GM18517 (cell line): ENCODE results near the gene PRAMEF18.
"Not testable (repeated sequence)": the region's sequence is repeated elsewhere in the genome, so short reads cannot be mapped to it uniquely, and the experiment has no call there.

ENCODE experiments used
- ATAC-seq: cut with Tn5 transposase; IDR thresholded peaks from one replicate; pipeline ENCODE4 v1.9.1; 2021; ENCODE audit warnings: mild to moderate bottlenecking, moderate library complexity; ENCODE audit not compliant: unreplicated experiment

Gene PRAMEF18, protein sequence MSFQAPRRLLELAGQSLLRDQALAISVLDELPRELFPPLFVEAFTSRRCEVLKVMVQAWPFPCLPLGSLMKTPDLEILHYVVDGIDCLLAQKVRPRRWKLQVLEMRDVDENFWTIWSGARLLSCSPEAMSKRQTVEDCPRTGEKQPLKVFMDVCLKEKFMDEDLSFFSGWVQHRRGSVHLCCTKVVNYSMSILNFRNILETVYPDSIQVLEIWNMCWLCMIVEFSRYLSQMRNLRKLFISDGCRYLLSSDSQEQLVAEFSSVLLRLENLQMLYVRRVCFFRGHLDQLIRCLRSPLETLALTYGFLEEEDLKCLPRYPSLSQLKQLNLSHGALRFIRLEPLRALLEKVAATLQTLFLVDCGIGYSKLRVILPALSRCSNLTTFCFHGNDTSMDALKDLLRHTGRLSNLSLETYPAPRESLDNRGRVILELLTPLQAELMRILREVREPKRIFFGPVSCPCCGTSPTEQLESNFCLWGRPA

DNA sequence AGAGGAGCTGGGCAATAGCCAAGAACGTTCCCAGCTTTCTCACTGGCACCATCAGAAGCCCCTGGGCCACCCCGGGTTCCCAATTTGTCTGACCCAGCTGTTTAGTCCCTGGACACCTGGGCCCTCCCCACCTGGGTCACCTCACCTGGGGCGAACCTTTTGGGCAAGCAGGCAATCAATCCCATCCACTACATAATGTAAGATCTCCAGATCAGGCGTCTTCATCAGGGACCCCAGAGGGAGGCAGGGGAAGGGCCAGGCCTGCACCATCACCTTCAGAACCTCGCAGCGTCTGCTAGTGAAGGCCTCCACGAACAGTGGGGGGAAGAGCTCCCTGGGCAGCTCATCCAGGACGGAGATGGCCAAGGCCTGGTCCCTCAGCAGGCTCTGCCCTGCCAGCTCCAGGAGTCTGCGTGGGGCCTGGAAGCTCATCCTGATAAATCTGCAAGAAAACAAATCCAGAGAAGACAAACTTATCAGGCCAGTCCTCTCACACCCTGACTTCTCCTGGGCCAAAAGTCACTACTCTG, at the start of gene PRAMEF18:
PRAMEF18 (minus strand) TSS at position 480 of the 530 bp plus-strand sequence; CDS start at position 432, 48 bp downstream.
- ATAC-seq: not testable (repeated sequence)

DNA sequence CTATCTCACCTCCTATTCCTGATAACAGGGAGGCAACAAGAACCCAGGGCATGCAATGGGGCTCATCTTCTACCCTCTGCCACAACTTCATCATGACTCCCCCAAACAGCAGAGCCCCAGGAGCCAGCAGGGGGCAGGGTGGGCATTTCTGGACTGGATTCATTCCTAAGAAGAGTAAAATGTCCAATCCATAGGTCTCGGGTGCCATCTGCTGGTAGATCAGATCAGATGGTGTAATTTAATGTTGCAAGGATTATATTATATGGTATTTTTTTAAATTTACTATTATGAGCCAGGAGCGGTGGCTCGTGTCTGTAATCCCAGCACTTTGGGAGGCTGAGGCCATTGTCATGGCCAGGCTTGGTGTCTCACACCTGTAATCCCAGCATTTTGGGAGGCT, 39.2 kb upstream of the PRAMEF18 start:
- ATAC-seq: not testable (repeated sequence)

DNA sequence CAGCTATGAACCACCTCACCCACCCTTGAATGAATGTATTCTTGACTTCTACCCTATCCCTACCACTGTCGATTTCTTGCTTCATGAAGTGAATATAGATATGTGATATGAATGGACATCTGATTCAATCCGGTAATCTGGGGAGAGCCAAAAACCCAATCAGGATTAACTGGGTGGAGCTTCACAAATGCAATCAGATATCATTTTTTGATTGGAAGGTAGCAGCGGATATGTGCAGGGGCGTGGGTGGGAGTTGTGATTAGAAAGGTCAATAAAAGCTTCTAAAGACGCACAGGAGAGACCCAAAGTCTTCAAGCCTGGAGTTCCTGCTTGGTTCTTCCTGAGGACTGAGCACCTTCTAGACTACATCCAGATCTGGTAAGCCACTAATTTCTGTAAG, 27.9 kb upstream of the PRAMEF18 start, which contains the start of gene PRAMEF5:
PRAMEF5 (plus strand) TSS at position 301 of the 400 bp plus-strand sequence. CDS start 5,071 bp downstream, outside the sequence.
- not testable (repeated sequence) for ATAC-seq

DNA sequence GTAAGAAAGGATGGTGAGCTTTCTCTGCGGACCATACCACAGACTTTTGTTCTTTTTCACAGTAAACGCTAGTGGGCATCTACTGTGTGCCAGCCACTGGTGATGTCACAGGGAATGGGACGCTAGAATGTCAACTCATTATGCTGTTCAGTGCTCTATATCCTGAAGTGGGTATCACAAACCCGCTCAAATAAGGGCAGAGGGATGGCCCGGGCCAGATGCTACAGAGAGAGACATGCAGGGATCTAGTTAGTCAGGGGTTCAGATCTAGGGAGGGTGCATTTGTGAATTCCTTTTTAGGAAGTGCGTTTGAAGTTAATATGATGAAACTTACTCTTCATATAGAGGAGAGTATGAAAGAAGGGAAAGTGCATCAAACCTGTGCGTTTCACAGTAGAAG, 21.2 kb upstream of the PRAMEF18 start:
- not testable (repeated sequence) for ATAC-seq

DNA sequence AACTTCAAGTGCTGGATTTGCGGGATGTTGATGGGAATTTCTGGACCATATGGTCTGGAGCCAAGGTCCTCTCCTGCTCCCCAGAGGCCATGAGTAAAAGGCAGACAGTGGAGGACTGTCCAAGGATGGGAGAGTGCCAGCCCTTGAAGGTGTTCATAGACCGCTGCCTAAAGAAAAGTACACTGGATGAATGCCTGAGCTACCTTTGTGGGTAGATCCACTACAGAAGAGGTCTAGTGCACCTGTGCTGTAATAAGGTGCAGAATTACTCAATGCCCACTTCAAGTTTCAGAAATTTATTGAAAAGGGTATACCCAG, 20.6 kb upstream of the PRAMEF18 start:
- not testable (repeated sequence) for ATAC-seq

DNA sequence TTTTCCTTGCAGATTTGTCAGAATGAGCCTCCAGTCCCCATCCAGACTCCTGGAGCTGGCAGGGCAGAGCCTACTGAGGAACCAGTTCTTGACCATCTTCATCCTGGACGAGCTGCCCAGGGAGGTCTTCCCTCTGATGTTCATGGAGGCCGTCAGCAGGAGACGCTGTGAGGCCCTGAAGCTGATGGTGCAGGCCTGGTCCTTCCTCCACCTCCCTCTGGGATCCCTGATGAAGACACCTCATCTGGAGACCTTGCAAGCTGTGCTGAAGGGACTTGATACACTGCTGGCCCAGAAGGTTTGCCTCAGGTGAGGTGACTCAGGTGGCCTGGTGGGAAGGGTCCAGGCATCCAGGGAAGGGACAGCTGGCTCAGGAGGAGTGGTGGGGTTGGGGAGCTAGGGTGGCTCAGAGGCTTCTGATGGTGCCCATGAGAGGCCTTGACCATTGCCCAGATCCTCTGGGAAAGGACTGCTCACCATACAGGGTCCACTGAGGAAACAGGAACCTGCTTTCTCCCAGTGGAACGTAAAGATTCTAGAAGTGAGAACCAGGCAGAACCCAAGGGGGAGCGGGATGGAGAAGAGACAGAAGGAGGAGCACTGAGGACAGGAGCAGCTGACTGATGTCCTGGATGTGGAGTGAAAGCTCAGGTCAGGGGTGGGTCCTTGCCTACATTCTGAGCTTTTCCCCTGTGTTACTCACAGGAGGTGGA, 20.0 kb upstream of the PRAMEF18 start:
- ATAC-seq: not testable (repeated sequence)

DNA sequence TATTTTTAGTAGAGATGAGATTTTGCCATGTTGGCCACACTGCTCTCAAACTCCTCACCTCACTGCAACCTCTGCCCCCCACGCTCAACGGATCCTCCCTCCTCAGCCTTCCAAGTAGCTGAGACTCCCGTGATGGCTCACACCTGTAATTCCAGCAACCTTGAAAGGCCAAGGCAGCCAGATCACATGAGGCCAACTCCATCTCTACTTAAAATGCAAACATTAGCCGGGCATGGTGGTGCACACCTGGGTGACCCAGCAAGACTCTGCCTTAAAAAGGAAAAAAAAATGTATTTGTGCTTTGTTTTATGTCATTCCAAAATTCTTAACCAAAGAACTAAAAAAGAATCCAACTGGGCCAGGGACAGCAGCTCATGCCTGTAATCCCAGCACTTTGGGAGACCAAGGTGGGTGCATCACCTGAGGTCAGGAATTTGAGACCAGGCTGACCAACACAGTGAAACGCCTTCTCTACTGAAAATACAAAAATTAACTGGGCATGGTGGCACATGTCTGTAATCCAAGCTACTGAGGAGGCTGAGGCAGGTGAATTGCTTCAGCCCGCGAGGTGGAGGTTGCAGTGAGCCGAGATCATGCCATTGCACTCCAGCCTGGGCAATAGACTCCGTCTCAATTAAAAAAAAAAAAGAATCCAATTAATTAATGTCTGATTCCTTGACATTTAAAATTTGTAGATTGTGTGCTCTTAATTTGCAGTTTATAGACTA, 17.7 kb upstream of the PRAMEF18 start:
- not testable (repeated sequence) for ATAC-seq

DNA sequence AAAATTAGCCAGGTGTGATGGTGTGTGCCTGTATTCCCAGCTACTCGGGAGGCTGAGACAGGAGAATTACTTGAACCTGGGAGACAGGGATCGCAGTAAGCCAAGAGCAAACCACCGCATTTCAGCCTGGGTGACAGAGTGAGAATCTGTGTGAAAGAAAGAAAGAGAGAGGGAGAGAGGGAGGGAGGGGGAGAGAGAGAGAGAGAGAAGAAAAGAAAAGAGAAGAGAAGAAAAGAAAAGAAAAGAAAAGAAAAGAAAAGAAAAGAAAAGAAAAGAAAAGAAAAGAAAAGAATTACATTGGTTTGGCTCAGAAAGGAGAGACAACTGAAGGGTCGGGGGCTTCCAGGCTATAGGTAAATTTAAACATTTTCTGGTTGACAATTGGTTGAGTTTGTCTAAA, 13.7 kb upstream of the PRAMEF18 start:
- ATAC-seq: not testable (repeated sequence)

DNA sequence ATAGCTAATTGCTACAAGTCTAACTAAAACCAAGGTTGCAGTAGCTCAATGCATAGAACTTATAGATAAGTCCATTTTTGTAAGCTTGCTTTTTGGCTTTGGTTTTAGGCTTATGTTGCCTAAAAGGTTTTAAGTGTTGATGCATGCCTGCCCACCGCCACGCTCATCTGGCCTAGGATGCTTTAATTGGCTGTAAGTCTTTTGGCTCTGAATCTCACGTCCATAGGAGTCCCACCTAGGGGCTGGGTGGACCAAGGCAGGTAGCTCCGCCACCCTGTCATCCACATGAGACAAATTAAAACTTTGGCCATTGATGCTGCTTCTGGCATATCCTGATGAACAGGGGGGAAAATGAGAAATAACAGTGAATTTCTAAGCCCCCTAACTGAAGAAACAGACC, 11.6 kb upstream of the PRAMEF18 start:
- not testable (repeated sequence) for ATAC-seq

DNA sequence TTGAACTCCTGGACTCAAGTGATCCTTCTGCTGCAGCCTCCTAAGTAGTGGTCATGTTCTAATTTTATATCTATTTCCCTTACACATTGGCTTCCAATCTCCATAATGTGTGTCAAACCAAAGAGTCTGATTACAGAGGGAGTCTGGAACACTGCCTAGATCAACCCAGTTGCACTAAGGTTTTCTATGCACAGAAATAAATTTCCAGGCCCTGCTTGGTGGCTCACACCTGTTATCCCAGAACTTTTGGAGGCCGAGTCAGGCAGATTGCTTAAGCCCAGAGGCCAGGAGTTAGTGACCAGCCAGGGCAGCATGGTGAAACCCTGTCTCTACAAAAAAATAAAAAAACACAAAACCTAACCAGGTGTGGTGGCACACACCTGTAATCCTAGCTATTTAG, 8.1 kb upstream of the PRAMEF18 start:
- ATAC-seq: not testable (repeated sequence)

DNA sequence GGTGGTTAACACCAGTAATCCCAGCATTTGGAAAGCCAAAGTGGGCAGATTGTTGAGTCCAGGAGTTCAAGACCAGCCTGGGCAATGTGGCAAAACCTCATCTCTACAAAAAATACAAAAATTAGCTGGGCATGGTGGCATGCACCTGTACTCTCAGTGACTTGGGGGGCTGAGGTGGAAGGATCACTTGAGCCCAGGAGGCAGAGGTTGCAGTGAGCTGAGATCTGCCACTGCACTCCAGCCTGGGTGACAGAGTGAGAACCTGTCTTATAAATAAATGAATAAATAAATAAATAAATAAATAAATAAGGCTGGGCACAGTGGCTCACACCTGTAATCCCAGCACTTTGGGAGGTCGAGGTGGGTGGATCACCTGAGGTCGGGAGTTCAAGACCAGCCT, 6.1 kb upstream of the PRAMEF18 start:
- ATAC-seq: not testable (repeated sequence)

DNA sequence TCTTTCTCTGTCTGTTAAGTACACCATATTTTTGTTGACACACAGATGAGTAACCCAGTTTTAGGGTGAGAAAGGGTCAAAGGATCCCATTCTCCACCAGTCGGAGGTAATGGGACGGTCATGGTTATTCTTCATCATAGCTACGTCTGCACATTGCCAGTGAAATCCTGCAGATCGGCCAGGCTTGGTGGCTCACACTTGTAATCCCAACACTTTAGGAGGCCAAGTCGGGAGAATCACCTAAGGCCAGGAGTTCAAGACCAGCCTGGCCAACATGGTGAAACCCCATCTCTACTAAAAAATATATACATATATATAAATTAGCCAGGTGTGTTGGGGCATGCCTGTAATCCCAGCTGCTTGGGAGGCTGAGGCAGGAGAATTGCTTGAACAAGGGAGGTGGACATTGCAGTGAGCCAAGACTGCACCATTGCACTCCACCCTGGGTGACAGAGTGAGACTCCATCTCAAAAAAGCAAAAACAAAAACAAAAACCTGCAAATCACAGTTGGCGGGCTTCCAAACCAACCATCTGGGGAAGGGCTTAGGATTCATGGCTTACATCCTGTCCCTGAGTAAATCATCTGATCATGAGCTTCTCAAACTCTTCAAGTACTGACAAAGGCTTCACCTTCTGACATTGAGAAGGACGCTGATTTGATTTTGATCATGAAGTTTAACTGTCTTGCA, 5.3 kb upstream of the PRAMEF18 start:
- not testable (repeated sequence) for ATAC-seq

DNA sequence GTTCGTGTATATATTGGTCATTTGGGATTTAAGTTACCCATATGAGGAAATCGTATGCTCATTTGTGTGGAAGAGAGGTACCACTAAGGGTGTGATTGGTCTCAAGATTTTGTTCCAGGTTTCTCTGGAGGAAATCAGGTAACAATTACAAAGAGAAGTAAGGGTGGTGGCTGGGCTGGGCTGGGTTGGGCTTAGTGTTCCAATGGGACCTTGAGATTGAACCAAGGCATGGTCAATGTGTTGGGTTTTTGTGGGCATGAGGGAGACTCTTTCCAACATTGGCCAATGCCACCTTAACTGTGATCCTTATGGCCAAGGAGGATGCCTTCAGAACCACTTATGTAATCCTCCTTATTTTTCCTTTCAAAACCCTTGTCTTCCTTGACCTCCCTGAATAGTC, 4.6 kb upstream of the PRAMEF18 start:
- ATAC-seq: not testable (repeated sequence)

DNA sequence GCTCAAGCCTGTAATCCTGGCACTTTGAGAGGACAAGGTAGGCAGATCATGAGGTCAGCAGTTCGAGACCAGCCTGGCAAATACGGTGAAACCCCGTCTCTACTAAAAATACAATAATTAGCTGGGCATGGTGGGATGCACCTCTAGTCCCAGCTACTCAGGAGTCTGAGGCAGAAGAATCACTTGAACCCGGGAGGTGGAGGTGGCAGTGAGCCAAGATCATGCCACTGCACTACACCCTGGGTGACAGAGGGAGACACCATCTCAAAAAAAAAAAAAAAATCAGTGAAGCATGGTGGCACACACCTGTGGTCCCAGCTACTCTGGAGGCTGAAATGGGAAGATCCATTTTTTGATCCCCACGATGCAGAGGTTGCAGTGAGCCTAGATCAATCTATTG, 4.1 kb upstream of the PRAMEF18 start:
- not testable (repeated sequence) for ATAC-seq

DNA sequence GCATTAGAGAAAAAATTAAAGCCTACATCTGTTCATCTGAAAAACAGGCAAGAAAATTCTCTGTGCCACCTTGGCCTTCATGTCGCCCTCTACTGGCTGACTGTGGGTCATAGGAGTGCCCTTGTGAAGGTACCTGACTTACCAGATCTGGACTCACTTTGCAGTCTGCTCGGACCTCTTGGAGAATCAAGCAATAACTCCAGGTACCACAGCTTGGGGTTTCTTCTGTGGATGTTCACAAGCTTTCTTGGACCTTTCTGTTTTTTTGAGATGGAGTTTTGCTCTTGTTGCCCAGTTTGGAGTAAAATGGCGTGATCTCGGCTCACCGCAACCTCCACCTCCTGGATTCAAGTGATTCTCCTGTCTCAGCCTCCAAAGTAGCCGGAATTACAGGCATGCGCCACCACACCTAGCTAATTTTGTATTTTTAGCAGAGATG, 2.4 kb upstream of the PRAMEF18 start:
- ATAC-seq: no peak

DNA sequence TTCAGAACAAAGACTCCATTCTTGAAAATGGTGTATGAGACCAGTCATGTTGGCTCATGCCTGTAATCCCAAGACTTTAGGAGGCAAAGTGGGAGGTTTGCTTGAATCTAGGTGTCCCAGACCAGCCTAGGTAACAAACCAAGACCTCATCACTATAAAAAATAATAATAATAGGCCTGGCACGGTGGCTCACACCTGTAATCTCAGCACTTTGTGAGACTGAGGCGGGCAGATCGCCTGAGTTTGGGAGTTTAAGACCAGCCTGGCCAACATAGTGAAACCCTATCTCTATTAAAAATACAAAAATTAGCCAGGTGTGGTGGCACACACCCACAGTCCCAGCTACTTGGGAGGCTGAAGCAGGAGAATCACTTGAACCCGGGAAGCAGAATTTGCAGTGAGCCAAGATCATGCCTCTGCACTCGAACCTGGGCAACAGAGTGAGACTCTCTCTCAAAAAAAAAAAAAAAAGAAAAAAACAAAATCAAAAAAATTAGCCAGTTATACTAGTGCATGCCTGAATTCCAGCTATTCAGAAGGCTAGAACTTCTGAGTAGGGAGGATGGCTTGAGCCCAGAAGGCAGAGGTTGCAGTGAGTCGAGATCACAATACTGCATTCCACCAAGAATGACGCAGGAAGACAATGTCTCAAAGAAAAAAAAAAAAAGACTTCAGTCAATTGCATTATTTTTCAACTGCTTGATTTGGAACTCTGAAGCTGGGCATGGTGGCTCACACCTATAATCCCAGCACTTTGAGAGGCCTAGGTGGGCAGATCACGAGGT, 1.5 kb upstream of the PRAMEF18 start:
- not testable (repeated sequence) for ATAC-seq

DNA sequence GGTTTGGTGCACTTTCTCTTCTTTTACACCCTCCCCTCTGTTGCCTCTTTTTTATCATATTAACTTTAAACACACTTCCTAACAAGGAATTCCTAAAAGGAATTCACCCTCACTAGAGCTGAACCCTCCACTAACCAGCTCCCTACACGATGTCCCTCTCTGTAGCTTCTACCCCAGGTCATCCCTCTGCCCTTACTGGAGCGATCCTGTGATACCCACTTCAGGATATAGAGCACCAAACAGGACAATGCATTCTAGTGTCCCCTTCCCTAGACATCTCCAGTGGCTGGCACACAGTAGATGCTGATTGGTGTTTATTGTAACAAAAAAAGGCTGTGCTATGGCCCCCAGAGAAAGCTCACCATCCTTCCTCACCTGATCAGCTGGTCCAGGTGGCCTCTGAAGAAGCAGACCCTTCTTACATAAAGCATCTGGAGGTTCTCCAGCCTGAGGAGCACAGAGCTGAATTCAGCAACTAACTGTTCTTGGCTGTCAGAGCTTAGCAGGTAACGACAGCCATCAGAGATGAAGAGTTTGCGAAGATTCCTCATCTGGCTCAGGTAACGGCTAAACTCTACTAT, 1.4 kb downstream of the PRAMEF18 start:
- ATAC-seq: no peak

DNA sequence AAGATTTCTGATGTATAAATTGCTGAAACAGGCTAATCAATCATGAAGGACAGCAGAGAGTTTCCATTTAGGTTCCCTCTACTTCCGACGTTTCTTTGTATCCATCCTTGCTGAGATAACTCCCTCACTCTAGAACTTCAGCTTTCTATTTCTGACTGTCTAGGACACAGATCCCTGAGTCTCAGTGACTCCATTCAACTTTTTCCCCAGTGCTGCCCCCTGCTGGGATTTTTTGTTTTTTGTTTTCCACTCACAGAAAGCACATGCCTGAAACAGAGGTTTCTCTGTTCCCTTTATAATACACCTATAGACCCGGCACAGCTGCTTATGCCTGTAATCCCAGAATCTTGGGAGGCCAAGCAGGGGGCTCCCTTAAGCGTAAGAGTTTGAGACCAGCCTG, 3.2 kb downstream of the PRAMEF18 start:
- ATAC-seq: not testable (repeated sequence)

DNA sequence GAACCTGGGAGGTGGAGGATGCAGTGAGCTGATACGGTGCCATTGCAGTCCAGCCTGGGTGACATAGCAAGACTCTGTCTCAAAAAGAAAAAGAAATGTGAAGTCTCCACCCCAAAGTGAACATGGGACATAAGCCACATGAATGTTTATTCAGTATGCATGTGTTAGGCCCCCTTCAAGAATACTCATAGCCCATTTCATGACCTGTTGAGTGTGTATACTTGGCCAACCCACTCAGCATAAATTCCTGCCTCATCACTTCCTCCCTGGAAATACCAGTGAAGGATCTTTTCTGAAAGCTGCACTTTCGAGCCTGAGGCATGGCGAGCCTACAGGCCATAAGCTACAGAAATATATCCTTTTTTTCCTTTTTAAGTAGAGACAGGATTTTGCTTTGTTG, 6.8 kb downstream of the PRAMEF18 start:
- ATAC-seq: not testable (repeated sequence)
